ENCODE results near the gene KCNJ6. TPM values are rescaled to one million over a fixed set of nuclear protein-coding genes. Genes with fewer than 3 reads are reported as not detected.

The KCNJ6 gene
- polyA plus RNA-seq, 1 of the 3 experiments (the other 2 are of a cell fraction) = not detected

DNA sequence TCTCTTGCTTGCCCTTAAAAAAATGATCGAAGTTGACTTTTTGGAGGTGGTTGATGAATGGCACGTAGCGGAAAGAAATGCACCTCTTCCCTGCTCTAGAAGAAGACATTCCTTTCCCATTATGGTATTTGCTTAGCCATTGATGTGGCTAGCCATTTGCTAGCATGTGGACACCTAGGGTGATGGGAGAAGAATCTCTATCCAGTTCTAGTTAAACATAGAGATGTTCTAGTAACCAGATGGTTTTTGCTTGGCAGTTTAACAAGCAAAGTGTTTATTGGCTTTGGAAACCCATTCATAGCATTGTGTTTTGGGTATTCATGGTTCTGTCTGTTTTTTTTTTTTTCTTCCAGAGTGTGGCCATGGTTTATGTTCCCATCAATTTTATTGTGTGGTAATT lies 78.9 kb downstream of the KCNJ6 start (continued):
- TF ChIP-seq RAD21 (IDR thresholded peaks at IDR 0.05; ENCODE audit: low read length) = no peak
- TF ChIP-seq RCOR1 (IDR thresholded peaks at IDR 0.05; ENCODE audit: low read length) = no peak
- TF ChIP-seq TCF12 (IDR thresholded peaks at IDR 0.05) = no peak
- TF ChIP-seq FOXM1 (IDR thresholded peaks at IDR 0.05; ENCODE audit: low read depth) = no peak
- TF ChIP-seq JUND (IDR thresholded peaks at IDR 0.05) = no peak

DNA sequence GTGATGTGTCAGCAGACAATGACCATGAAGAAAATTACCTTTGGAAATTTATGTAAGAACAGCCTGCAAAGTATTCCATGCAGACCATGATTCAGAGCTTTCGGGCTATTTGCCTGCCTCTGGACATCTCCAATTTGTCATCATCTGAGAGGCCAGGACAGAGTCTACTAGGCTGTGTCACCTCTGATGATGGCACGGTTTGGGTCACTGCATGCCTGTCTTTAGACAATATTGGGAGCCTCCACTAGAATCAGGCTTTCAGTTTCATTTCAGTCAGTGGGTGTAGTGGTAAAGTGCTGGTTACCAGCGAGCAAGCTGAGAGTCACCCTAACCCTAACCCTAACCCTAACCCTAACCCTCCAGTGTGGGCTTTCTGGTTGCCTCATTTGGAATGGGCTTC lies 80.8 kb downstream of the KCNJ6 start:
- H3K79me2 ChIP-seq (ENCODE audit: insufficient read depth) = no peaks in the 10 kb centered on the region
- no peak overlapping the region for H3K4me2 ChIP-seq
- H3K27ac ChIP-seq (ENCODE audit: low read depth in 2 of 2, low read length in 1 of 2) = no peak overlapping the region
- H2AFZ ChIP-seq (ENCODE audit: low read depth) = no peak overlapping the region
- no peaks in the 10 kb centered on the region for H3K36me3 ChIP-seq (replicated peaks in 1 of 2; ENCODE audit: control insufficient read depth in 1 of 2, insufficient read depth in 2 of 2, low read length in 1 of 2)
- H3K27me3 ChIP-seq (ENCODE audit: insufficient read depth) = no peaks in the 10 kb centered on the region; the same call in 1 of the 2 replicates
- no peaks in the 10 kb centered on the region for H3K9me3 ChIP-seq
- no peak for DNase-seq
- POLR2A ChIA-PET = no interaction called here
- H3F3A ChIP-seq (replicated peaks; ENCODE audit: insufficient read depth) = no peaks in the 10 kb centered on the region
- no peaks in the 10 kb centered on the region for H3K4me1 ChIP-seq (ENCODE audit: control insufficient read depth in 1 of 2, insufficient read depth in 2 of 2, low read depth in 1 of 2, low read length in 1 of 2)
- 6% methylated on average over 2 of the region's 3 CpGs for WGBS (ENCODE audit: low lambda C conversion rate)
- no peak overlapping the region for H3K9ac ChIP-seq
- H3K9me2 ChIP-seq = no peaks in the 10 kb centered on the region
- TF ChIP-seq EZH2phosphoT487 (IDR thresholded peaks at IDR 0.05; ENCODE audit: borderline replicate concordance, low read depth) (no peak), RCOR1 (IDR thresholded peaks at IDR 0.05; ENCODE audit: low read length) (no peak), YY1 (IDR thresholded peaks at IDR 0.05; ENCODE audit: low read depth) (no peak), JUND (IDR thresholded peaks at IDR 0.05) (no peak)
- TF ChIP-seq, protein P1, sequence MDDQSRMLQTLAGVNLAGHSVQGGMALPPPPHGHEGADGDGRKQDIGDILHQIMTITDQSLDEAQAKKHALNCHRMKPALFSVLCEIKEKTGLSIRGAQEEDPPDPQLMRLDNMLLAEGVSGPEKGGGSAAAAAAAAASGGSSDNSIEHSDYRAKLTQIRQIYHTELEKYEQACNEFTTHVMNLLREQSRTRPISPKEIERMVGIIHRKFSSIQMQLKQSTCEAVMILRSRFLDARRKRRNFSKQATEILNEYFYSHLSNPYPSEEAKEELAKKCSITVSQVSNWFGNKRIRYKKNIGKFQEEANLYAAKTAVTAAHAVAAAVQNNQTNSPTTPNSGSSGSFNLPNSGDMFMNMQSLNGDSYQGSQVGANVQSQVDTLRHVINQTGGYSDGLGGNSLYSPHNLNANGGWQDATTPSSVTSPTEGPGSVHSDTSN (IDR thresholded peaks at IDR 0.05) = no peak
- CTCF ChIA-PET = no interaction called here
- no peak overlapping the region for H3K4me3 ChIP-seq (ENCODE audit: low read depth in 2 of 2, low read length in 1 of 2)
- H4K20me1 ChIP-seq (ENCODE audit: insufficient read depth) = no peaks in the 10 kb centered on the region

DNA sequence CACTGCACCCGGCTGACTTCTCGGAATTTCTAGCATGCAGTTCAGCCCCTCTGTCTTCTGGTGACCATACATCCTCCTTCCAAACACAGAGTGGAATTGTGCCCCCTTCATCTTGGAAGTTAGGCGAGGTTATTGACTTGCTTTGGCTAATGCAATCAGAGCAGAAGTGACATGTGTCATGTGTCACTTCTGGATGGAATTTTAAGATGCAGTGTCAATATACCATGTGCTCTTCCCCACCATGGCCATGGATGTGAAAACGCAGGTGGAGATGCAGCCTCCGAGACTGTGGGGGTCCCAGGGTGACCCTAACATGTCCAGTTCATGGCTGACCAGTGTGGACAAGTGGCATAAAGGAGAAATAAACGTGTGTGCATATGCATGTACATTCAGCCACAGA lies 83.0 kb downstream of the KCNJ6 start:
- H3K9me3 ChIP-seq = no peaks in the 10 kb centered on the region
- no peaks in the 10 kb centered on the region for H3F3A ChIP-seq (replicated peaks; ENCODE audit: insufficient read depth)
- 3% methylated on average over 6 of the region's 6 CpGs for WGBS (ENCODE audit: low lambda C conversion rate)
- POLR2A ChIA-PET = no interaction called here
- H3K27ac ChIP-seq (ENCODE audit: low read depth in 2 of 2, low read length in 1 of 2) = no peak overlapping the region
- H3K9ac ChIP-seq = no peak overlapping the region
- CTCF ChIA-PET = interaction anchor here (0.7 kb wide), 1 partner anchor 292 kb away, joined by 3 read pairs; no protein-coding TSS in a partner anchor
- no peak overlapping the region for H2AFZ ChIP-seq (ENCODE audit: low read depth)
- no peak for DNase-seq
- H3K27me3 ChIP-seq (ENCODE audit: insufficient read depth) = no peaks in the 10 kb centered on the region; the same call in 1 of the 2 replicates
- no peaks in the 10 kb centered on the region for H3K79me2 ChIP-seq (ENCODE audit: insufficient read depth)
- TF ChIP-seq YY1 (IDR thresholded peaks at IDR 0.05; ENCODE audit: low read depth) (no peak), FOXJ3 (CRISPR knock-in tag; IDR thresholded peaks at IDR 0.05) (no peak), MEF2A (IDR thresholded peaks at IDR 0.05; ENCODE audit: borderline replicate concordance, low read depth) (no peak), RCOR1 (IDR thresholded peaks at IDR 0.05; ENCODE audit: low read length) (no peak), FOSL2 (IDR thresholded peaks at IDR 0.05; ENCODE audit: borderline replicate concordance, low read depth) (no peak), RFX5 (IDR thresholded peaks at IDR 0.05; ENCODE audit: low read length) (no peak), TCF12 (IDR thresholded peaks at IDR 0.05) (no peak)
- no peaks in the 10 kb centered on the region for H3K4me1 ChIP-seq (ENCODE audit: control insufficient read depth in 1 of 2, insufficient read depth in 2 of 2, low read depth in 1 of 2, low read length in 1 of 2)
- H3K9me2 ChIP-seq = no peaks in the 10 kb centered on the region
- H3K4me3 ChIP-seq (ENCODE audit: low read depth in 2 of 2, low read length in 1 of 2) = no peak overlapping the region
- H4K20me1 ChIP-seq (ENCODE audit: insufficient read depth) = no peaks in the 10 kb centered on the region
- H3K4me2 ChIP-seq = no peak overlapping the region
- H3K36me3 ChIP-seq (replicated peaks in 1 of 2; ENCODE audit: control insufficient read depth in 1 of 2, insufficient read depth in 2 of 2, low read length in 1 of 2) = no peaks in the 10 kb centered on the region
